OCI-M1 (cell line): Measurements from ENCODE around the gene MRAS.
"Not testable (repeated sequence)": the region's sequence is repeated elsewhere in the genome, so short reads cannot be mapped to it uniquely, and the experiment has no call there.

Experiments used
- DNase-seq: peaks from one replicate; lab custom pipeline; 2025; lab: John Stamatoyannopoulos, UW

Gene MRAS

GRCh38 chr3:138418601-138419206, 70.3 kb downstream of the MRAS start:
- DNase-seq, result no peak

GRCh38 chr3:138423316-138423715, 74.9 kb downstream of the MRAS start:
- no peak for DNase-seq

- DNase-seq, result no peak
These were observed 75.9 kb downstream of the MRAS start for GRCh38 chr3:138424323-138424722.

- peak; percentile 46 for DNase-seq
These were observed 77.8 kb downstream of the MRAS start for GRCh38 chr3:138426211-138426610.

- not testable (repeated sequence) for DNase-seq
These were observed 78.4 kb downstream of the MRAS start for GRCh38 chr3:138426754-138427153.

GRCh38 chr3:138429665-138430064, 81.3 kb downstream of the MRAS start:
- peak; percentile 77 for DNase-seq

DNA sequence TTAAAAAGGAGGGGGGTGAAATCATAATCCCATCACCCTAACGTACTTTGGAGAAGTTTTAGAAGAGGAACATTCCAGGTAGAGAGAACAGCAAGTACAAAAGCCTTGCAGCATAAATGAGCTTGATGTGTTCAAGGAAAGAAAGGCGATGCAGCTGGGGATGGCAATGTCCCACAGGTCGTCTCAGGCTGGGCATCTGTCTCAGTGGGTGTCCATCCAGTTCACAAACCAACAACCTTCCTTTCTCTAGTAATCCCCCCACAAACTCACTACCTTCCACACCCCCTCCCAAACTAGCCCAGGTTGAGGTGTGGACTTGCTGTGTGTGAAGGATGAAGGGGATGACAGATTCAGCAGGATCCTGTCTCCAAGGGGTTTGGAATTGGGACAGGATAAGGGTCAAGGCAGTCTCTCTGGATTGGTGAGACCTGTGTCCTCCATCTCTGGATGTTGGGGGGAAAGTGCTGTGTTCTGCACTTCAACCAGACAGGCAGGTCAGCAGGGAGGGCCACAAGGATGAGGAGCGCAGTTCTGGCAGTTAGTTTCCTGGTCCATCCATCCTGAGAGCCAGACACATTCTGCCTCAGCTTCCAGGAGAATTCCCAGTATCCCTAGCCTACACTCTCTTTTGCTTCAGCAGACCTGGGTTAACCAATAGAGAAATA, 84.3 kb downstream of the MRAS start:
- no peak for DNase-seq

- DNase-seq, result no peak
These were observed 85.5 kb downstream of the MRAS start for GRCh38 chr3:138433892-138434275.

DNA sequence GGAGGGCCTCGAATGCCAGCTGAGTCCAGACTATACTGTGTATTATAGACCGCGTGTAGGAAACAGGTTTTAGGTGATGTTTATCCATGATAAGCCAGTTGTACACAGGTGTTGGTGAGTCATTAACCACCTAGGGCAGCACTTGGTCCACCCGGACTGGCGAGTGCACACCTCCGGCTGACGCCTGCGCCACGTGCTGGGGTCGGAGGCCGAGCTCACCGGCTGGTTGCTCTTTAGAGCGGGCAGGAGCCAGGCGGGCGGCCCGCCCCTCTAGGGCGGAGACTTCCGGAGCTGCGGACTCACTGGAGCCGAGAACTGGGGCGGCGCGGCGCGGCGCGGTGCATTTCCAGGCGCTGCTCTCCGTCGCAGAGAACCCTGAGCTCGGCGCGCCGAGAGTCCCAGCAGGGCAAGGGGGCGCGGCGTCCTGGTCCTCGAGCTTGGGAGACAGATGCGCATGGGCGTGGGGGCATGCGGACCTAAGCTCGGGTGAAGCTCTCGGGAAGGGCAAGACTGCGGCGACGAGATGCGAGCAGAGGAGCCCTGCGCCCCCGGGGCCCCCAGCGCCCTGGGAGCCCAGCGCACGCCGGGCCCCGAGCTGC, 86.0 kb downstream of the MRAS start, which contains the start of gene ESYT3:
TSS of gene ESYT3 (plus strand) at position 341 of the 599 bp plus-strand sequence. CDS start at position 524, 183 bp downstream.
- peak; percentile 7 for DNase-seq

GRCh38 chr3:138434875-138435772, 86.7 kb downstream of the MRAS start:
- no peak for DNase-seq

DNA sequence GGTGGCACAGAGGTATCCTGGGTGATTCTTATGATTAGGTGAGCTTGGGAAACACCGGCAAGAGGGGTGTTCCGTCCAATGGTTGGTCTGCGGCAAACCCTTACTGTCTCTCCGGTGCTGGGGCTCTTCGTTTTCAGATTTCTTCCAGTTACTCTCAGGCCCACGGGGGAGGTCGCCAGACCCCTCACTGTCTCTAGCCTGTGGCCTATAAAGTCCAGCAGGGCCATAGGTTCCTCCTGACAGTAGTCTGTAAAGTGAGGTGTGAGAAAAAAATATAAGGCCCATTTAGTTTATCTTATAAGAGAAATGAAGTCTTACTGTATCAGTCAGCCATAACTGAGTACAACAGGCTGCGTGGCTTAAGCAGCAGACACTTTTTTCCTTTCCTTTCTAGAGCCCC, 87.5 kb downstream of the MRAS start:
- no peak for DNase-seq

GRCh38 chr3:138437281-138437680, 88.9 kb downstream of the MRAS start:
- DNase-seq, result no peak

DNA sequence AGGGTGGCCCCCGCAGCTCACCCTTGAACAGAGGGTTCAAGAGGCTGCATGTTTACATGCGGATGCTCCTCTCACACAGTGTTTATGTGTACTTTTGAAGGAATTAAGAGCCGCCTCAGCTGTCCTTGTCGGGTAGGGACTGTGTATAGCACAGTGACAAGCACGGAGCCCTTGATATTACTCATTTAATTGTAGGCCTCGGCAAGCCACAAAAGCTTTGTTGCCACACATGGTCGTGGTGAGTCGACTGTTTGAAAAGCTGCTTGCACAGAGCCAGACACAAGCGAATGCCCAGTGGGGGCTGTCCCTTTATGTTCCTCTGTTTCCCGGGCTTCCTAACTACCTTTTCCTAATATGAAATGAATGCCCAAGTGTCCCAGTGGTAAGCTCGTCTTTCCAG, 90.5 kb downstream of the MRAS start:
- DNase-seq, result no peak

DNA sequence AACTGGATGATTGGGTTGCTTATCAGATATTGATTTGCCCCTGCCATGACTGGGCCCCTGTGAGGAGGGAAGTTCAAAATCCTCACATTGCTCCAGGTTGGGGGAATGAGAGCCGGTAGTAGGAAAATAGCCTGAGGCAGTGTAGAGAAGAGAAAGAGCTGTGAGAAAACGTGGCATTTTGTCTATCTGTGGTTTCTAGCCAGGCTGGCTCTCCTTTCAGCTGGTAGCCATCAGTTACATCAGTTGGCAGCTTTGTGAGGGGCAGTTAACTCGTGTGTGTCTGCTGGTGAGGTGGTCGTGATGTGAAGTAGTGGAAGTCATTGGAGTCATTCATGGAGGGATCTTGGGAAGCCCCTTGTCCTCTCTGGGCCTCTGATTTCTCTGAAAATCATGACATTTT, 91.3 kb downstream of the MRAS start:
- no peak for DNase-seq

DNA sequence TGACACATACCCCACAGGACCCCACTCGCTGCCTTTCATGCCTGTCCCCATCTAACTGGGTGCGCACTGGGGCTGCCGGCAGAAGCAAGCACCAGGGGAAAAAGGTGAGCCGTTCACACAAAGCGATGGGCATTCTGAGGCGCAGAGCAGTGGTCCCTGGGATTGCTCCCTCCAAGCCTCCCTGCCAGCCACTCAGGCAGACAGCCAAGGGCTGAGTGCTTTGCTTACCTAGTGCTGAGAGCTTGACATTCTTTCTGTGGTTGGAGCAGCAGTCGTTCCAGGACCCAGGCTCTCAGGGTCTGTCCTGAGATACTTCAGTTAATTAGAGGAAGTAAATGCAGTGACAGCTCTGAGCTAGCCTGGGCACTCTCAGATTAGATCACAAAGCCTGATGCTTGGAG, 91.7 kb downstream of the MRAS start:
- peak; percentile 75 for DNase-seq

DNA sequence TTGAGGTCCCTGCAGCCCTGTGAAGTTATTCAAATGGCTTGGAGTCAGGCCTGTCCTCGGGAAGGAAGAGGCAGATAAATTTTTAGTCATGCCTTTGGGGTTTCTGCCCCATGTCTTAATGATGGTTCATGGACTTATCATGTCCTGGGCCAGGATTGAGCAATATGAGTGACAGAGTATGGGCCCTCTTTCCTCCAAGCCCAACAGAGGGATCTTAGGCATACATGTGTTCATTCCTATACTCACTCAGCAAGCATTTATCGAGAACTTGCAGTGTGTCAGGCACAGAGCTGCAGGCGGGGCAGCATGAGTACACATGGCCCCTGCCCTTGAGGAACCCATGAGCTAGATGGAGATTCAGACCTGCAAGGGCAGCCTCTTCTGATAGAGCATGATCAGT, 92.2 kb downstream of the MRAS start:
- DNase-seq, result peak; percentile 69

GRCh38 chr3:138441256-138441655, 92.9 kb downstream of the MRAS start:
- DNase-seq, result no peak

DNA sequence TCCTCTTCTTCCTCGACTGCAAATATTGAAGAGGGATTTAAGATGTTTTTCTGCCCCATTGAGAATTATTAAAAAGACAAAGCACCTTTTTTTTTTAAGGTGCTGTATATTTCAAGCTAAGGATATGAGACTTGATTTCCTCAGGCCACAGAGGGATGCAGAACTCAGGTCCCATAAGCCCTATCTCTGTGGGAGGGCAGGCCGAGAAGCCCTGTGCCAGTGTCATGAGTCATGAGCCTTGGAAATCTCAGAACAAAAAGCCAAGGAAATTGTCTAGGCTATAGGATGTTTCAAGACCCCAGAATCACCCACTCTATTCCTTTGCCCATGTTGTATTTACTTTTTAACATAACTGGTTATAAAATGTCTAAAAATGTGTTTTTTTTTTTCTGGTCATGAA, 93.4 kb downstream of the MRAS start:
- no peak for DNase-seq

- peak; percentile 93 for DNase-seq
These were observed 94.1 kb downstream of the MRAS start for GRCh38 chr3:138442433-138442832.

DNA sequence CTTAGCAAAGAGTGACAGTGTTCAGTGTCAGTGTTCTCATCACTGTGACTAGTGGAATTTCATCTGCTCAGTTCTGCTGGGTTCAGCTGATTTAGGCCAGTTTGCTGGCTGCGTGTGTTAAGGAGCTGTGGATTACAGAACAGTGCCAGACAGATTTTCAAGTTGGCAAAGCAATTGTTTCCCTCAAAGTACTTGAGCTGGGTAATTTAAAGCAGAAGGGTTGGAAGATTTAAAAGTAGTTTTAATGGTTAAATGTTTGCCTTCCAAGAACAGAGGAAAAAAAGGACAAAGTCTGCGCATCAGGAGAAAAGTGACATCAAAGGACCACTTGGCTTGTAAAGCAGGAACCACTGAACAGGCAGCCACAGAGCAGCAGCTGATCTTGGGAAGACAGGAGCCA, 94.7 kb downstream of the MRAS start:
- no peak for DNase-seq

- no peak for DNase-seq
These were observed 95.4 kb downstream of the MRAS start for GRCh38 chr3:138443521-138444503.
